ENCODE measurements around the gene BRD1. TPM values are rescaled to one million over a fixed set of nuclear protein-coding genes. Genes with fewer than 3 reads are reported as not detected.
A peak's percentile ranks its signal among the peaks of the same experiment; 100 is the strongest.
"Not testable (repeated sequence)": the region's sequence is repeated elsewhere in the genome, so short reads cannot be mapped to it uniquely, and the experiment has no call there.

Gene BRD1
- total RNA-seq, 2 experiments from 2014 or later = 43.0 to 44.3 TPM

DNA sequence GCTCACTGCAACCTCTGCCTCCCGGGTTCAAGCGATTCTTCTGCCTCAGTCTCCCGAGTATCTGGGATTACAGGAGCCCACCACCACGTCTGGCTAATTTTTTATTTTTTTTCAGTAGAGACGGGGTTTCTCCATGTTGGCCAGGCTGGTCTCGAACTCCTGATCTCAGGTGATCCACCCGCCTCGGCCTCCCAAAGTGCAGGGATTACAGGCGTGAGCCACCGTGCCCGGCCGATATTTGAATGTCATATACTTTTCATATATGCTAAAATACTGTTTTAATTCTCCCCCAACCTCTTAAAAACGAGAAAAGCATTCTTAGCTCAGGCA is 24.9 kb upstream of the BRD1 start:
- DNase-seq; ATAC-seq; H3K9me3 Mint-ChIP-seq (ENCODE audit: insufficient read depth): not testable (repeated sequence)
- Mint-ChIP-seq H3K36me3 (ENCODE audit: low read depth) (peaks cover 13% of the 10 kb centered on the region), H3K27me3 (ENCODE audit: low read depth) (peaks cover 14% of the 10 kb centered on the region), H3K4me3 (peak overlapping the region; percentile 67), H3K4me1 (ENCODE audit: low read depth) (peaks cover 51% of the 10 kb centered on the region), H3K27ac (peak overlapping the region; percentile 74)
- CTCF ChIA-PET = interaction anchor here (1.3 to 1.5 kb wide), 2 partner anchors 13 to 16 kb away, joined by 3 to 5 read pairs; no protein-coding TSS in a partner anchor
- POLR2A ChIA-PET = interaction anchor here (0.7 to 1.6 kb wide), 4 partner anchors 10 to 26 kb away, joined by 3 to 7 read pairs (median 3); no protein-coding TSS in a partner anchor

DNA sequence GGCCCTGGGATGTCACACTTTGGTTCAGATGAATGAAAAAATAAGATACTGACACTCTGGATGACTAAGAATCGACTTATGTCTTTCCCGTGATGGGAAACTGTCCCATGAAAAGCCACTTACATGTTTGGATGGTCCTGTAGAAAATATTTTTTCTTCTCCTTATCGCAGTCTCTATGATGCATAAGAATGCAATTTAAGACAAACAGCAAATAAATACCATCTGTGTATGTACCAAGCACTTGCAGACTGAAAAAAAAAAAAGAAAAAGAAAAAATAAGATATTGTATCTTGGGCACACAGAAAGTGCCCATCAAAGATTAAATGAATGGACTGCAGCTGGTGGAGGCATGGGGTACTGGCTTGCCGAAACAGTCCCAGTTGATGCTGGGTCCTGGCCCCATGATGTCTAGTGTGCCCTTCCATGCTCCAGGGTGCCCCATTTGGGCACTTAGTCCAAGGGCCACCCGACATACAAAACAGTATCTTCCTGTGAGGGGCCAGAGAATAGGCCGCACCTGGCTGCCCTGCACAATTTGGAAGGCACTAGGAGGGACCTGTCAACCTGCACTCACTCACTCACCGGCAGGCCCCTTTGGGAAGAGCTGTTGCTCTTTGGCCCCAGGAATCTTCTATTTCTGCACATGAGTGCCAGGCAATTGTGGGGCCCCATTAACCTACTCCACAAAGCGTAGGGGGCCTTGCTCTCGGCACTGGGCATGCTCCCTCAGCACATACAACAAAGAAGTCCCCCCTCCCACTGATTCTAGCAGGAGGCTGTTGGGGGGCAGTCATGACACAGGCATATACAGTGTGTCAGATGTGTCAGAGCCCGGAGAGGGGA is 23.5 kb upstream of the BRD1 start:
- Mint-ChIP-seq H3K36me3 (ENCODE audit: low read depth) (peaks cover 12% of the 10 kb centered on the region), H3K9me3 (ENCODE audit: insufficient read depth) (no peaks in the 10 kb centered on the region), H3K4me1 (ENCODE audit: low read depth) (peaks cover 46% of the 10 kb centered on the region), H3K27me3 (ENCODE audit: low read depth) (peaks cover 20% of the 10 kb centered on the region), H3K27ac (peak overlapping the region; percentile 32), H3K4me3 (peak overlapping the region; percentile 61)
- POLR2A ChIA-PET = interaction anchor here (1.1 to 1.6 kb wide), 3 partner anchors 8 to 25 kb away, joined by 3 to 7 read pairs (median 3); no protein-coding TSS in a partner anchor
- CTCF ChIA-PET = interaction anchor here (1.0 kb wide), 1 partner anchor 25 kb away, joined by 3 read pairs; no protein-coding TSS in a partner anchor
- DNase-seq = no peak
- no peak for ATAC-seq

DNA sequence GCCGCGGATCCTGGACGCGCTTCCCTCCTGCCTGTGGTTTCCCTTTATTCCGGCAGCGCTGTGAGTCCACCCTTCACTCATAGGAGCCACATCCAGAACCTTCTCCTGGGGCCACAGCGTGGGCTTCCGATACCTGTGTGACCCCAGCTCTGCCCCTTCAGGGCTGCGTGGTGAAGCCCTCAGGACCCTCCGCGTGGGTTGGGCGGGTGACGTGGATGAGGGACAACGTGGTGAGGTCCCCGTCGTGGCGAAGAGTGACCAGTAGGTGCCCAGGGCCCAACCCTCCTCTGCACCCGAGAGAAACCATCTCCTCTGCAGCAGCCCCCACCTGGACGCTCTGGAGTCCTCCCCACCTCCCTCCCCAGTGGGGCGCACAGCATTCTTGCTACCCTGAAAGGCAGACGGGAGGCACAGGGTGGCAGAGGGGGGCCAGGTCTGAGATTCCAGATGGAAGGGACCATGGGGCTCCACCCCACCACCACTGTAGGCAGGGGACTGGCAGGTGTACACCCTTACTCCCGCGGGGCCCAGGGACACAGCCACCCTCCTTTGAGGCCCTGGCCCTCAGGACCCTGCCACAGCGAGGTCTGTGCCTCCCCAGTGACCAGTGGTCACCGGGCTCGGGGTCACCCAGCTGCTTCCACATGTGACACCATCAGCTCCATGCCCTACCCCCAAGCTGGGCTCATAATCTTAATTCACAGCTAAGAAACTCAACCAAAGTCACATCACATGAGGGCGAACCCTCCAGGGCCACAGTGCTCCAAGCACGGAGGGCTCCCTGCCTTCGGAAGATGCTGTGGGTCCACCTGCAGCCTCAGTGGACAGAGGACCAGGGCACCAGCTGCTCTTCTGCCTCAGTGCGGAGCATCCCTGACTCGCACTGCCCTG is 22.6 kb upstream of the BRD1 start:
- peaks cover 36% of the 10 kb centered on the region for H3K4me1 Mint-ChIP-seq (ENCODE audit: low read depth)
- POLR2A ChIA-PET = interaction anchor here (1.1 kb wide), 1 partner anchor 19 kb away, joined by 3 read pairs; no protein-coding TSS in a partner anchor
- CTCF ChIA-PET = interaction anchor here (1.0 kb wide), 1 partner anchor 24 kb away, joined by 3 read pairs; no protein-coding TSS in a partner anchor

DNA sequence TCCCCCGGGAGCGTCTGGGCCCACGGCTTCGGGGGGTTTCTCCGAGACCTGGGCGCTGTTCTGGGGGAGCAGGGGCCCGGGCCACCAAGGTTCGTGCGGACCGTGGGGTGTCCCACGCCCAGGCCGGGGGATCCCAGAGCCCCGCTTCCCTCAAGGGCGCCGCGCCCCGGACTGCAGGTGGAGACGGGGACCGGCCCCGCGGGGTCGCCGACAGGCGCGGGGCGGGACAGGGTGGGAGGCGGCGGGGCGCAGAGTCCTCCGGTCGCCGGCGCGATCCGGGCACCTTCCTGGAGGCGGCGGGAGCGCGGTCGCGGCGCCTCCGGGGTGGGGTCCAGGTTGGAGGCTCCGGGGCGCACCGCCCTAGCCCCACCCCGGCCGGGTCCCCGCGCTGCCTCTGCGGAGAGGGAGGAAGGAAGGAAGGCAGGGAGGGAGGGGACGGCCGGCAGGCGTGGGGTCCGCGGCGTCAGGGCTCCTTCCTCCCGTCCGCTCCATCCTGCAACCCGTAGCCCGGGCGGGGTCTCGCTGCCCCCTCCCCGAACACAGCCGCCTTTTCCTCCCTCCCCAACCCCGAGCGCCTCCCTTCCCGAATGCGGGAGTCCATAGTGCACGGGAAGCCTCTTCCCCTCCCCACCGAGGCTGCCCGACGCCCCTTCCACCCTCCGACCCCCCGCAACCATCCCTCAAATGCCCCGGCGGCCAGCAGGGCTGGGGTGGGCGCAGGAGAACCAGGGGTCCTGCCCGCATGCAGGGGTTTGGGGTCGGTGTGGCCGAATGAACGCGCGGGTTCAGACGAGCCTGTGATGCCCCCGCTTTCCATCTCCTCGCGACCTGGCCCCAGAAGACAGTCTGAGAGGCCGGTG is 21.7 kb upstream of the BRD1 start:
- CTCF ChIA-PET = no interaction called here
- Mint-ChIP-seq H3K4me1 (ENCODE audit: low read depth) (peaks cover 28% of the 10 kb centered on the region), H3K27ac (peak overlapping the region; percentile 20), H3K4me3 (peak overlapping the region; percentile 61), H3K9me3 (ENCODE audit: insufficient read depth) (no peaks in the 10 kb centered on the region), H3K36me3 (ENCODE audit: low read depth) (no peaks in the 10 kb centered on the region), H3K27me3 (ENCODE audit: low read depth) (peaks cover 34% of the 10 kb centered on the region)
- ATAC-seq (peak; percentile 1), DNase-seq (peak; percentile 43)
- POLR2A ChIA-PET = no interaction called here

More for the DNA sequence above, 22.6 kb upstream of the BRD1 start:
- H3K36me3 Mint-ChIP-seq (ENCODE audit: low read depth) = peaks cover 7% of the 10 kb centered on the region
- ATAC-seq = no peak
- peak overlapping the region; percentile 61 for H3K4me3 Mint-ChIP-seq
- DNase-seq = no peak
- H3K9me3 Mint-ChIP-seq (ENCODE audit: insufficient read depth) = no peaks in the 10 kb centered on the region
- peaks cover 26% of the 10 kb centered on the region for H3K27me3 Mint-ChIP-seq (ENCODE audit: low read depth)
- peak overlapping the region; percentile 20 for H3K27ac Mint-ChIP-seq

DNA sequence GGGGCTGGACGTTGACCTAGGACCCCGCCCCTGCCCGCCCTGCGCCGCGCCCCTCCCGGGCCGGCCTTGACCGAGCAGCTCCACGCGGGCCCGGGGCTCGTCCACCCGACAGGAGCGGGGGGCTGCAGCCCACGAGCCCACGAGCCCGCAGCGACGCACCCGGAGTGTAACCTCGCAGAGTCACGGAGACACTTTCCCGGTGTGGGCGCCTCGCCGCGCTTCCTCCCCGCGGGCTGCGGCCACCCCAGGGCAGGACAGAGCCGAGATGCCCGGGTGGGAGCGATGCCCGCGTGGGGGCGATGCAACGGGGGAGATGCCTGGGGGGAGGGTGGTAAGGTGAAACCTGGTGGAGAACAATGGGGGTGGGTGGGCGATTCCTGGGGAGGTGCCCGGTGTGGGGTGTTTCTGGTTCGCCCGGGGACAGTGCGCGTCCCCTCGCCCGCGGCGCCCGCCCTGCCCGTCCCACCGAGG is 21.1 kb upstream of the BRD1 start:
- Mint-ChIP-seq H3K27me3 (ENCODE audit: low read depth) (peaks cover 37% of the 10 kb centered on the region), H3K36me3 (ENCODE audit: low read depth) (no peaks in the 10 kb centered on the region), H3K9me3 (ENCODE audit: insufficient read depth) (no peaks in the 10 kb centered on the region), H3K4me1 (ENCODE audit: low read depth) (peaks cover 28% of the 10 kb centered on the region), H3K27ac (no peak overlapping the region), H3K4me3 (no peak overlapping the region)
- ChIA-PET POLR2A (interaction anchor here (1.2 kb wide), 1 partner anchor 10 kb away, joined by 13 read pairs; no protein-coding TSS in a partner anchor), CTCF (no interaction called here)
- ATAC-seq (no peak), DNase-seq (no peak)

DNA sequence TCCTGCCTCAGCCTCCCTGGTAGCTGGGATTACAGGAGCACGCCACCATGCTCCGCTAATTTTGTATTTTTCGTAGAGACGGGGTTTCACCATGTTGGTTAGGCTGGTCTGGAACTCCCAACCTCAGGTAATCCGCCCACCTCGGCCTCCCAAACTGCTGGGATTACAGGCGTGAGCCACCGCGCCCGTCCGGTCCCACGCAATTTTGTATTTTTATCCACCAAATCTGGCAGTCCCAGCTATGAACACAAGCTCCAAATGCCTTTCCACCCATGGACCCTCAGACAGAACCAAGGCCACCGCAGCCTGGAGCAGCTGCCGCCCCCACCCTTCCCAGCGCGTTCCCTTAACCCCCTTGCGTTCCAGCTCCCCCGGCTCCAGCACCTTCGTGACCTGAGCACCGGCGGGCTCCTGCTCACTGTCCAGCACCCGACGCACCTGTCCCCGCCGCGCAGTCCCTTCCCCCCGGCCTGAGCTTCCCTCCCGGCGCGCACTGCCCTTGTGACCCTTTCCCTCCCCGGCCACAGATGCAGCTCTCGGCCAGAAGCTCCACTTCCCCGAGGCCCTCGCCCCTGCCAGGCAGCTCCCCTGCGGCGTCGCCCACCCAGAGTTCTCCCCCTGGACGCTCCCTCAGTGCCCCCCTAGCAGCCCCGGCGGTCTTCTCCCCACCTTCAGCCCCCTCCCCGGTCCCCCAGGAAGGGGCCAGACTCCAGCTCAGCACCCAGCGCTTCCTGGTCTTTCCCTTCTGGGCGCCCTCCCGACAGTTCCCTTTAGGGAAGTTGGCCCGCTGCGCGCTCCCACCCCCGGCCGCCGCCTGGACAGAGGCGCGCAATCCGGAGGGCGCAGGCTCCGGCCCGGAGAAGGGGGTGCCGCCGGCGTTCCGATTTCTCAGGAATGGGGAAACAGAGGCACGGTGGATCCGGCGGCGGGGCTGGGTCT is 20.3 kb upstream of the BRD1 start:
- Mint-ChIP-seq H3K4me3 (peak overlapping the region; percentile 48), H3K27me3 (ENCODE audit: low read depth) (peaks cover 38% of the 10 kb centered on the region), H3K36me3 (ENCODE audit: low read depth) (no peaks in the 10 kb centered on the region), H3K9me3 (ENCODE audit: insufficient read depth) (no peaks in the 10 kb centered on the region), H3K27ac (no peak overlapping the region), H3K4me1 (ENCODE audit: low read depth) (peaks cover 28% of the 10 kb centered on the region)
- ATAC-seq = no peak
- ChIA-PET POLR2A (interaction anchor here (1.2 kb wide), 1 partner anchor 9 kb away, joined by 13 read pairs; no protein-coding TSS in a partner anchor), CTCF (no interaction called here)
- no peak for DNase-seq

DNA sequence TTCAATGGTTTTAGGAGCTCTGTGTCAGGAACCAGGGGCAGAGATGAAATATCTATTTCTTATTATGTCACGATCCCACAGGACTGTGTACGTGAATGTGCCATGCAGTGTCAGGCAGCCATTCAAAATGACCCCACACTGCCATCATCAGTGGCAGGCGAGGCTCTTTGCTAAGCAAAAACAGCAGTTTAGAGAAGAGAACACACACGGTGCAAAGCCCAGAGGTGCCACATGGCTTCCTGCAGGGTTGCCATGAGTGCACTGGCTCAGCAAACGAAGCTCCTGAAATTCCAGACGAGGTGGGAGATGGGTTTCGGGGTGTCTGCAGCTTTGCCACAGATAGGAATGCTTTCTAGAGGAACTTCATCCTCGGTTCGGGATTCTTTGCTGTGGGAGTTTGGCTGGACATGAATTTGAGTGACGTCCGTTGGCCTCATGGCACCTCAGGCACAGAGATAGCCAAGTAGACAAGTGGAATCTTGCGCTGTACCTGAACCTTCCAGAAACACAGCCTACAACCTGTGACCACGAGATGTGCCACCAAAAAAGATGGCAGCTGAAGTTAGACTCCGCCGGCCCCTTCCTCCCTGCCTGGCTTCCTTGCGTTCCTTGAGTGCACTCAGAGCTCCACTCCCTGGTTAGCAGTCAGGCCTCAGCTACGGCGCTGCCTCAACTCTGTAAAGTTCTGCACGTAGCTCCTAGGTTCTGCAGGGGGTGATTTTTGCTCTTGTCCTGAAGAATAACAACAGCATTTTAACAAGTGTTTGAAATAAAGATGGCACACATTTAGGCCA is 18.2 kb upstream of the BRD1 start:
- ATAC-seq = no peak
- Mint-ChIP-seq H3K4me1 (ENCODE audit: low read depth) (peaks cover 18% of the 10 kb centered on the region), H3K27me3 (ENCODE audit: low read depth) (peaks cover 35% of the 10 kb centered on the region), H3K36me3 (ENCODE audit: low read depth) (no peaks in the 10 kb centered on the region), H3K27ac (no peak overlapping the region), H3K9me3 (ENCODE audit: insufficient read depth) (no peaks in the 10 kb centered on the region), H3K4me3 (no peak overlapping the region)
- POLR2A ChIA-PET = interaction anchor here (1.2 kb wide), 1 partner anchor 17 kb away, joined by 3 read pairs; no protein-coding TSS in a partner anchor
- CTCF ChIA-PET = no interaction called here
- DNase-seq = no peak

DNA sequence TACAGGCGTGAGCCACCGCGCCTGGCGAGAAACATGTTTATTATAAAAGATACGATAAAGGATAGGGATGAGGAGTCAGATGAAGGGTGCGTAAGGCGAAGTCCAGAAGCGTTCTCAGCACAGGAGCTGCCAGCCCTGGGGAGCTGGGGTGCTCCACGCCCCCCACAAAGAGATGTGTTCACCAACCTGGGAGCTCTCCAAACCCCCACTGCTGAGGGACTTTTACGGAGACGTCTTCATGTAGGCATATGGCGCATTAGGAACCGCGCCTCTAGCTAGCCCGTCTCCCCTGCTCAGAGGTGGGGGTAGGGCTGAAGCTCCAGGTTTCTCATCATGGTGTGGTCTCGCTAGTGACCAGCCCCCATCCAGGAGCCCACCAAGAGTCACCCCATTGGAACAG is 17.6 kb upstream of the BRD1 start:
- ChIA-PET CTCF (no interaction called here), POLR2A (interaction anchor here (1.2 kb wide), 1 partner anchor 16 kb away, joined by 3 read pairs; no protein-coding TSS in a partner anchor)
- no peaks in the 10 kb centered on the region for H3K9me3 Mint-ChIP-seq (ENCODE audit: insufficient read depth)
- DNase-seq = no peak
- no peak overlapping the region for H3K4me3 Mint-ChIP-seq
- no peaks in the 10 kb centered on the region for H3K36me3 Mint-ChIP-seq (ENCODE audit: low read depth)
- H3K27ac Mint-ChIP-seq = no peak overlapping the region
- H3K27me3 Mint-ChIP-seq (ENCODE audit: low read depth) = peaks cover 32% of the 10 kb centered on the region
- H3K4me1 Mint-ChIP-seq (ENCODE audit: low read depth) = peaks cover 16% of the 10 kb centered on the region
- ATAC-seq = no peak

DNA sequence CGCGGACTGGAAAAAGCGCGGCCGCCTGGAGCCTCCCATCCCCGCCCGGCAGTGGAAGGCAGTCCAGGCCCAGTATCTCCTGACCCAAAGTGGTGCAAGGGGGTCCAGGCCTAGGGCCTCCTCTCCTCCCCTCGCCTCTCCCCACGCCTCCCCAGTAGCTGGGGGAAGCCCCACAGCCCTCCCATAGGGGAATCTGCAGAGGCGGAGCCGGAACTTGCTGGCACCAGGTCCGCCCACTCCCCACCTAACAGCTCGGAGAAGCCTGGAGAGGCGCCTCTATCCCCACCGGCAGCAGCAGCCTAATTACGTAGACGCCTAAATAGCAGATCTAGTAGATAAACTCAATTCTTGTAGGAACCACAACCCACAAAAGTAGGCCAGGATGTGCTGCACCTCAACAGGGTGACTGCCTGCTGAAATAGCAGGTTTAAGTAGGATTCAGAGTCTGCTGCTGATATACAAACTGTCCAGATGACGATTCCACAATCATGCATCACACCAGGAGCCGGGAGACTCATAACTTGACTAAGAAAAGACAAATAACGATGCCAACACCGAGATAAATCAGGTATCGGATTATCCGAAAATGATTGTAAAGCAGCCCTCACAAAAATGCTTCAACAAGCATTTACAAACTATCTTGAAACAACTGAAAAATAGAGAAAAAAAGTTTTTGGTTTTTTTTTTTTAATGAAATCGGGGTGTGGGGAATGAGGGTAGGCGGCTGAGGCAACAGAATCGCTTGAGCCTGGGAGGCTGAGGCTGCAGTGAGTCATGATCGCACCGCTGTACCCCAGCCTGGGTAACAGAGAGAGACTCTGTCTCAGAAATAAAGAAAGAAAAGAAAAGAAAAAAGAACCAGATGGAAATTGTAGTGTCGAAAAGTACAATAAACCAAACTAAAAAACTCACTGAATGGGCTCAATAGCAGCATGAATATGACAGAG is 11.4 kb upstream of the BRD1 start:
- ATAC-seq (peak; percentile 96), DNase-seq (peak; percentile 91)
- H3K27me3 Mint-ChIP-seq (ENCODE audit: low read depth) = peaks cover 4% of the 10 kb centered on the region
- H3K36me3 Mint-ChIP-seq (ENCODE audit: low read depth) = no peaks in the 10 kb centered on the region
- no peaks in the 10 kb centered on the region for H3K9me3 Mint-ChIP-seq (ENCODE audit: insufficient read depth)
- CTCF ChIA-PET = interaction anchor here (0.6 to 1.7 kb wide), 4 partner anchors 10 to 48 kb away, joined by 3 to 8 read pairs (median 4); no protein-coding TSS in a partner anchor
- peak overlapping the region; percentile 59 for H3K4me3 Mint-ChIP-seq
- POLR2A ChIA-PET = interaction anchor here (0.6 to 4.9 kb wide), 6 partner anchors 9 to 86 kb away, joined by 3 to 50 read pairs (median 8); partner anchors contain the start of gene BRD1
- peaks cover 36% of the 10 kb centered on the region for H3K4me1 Mint-ChIP-seq (ENCODE audit: low read depth)
- H3K27ac Mint-ChIP-seq = peak overlapping the region; percentile 91

All from activated CD8-positive, alpha-beta T cell treated with anti-CD3 and anti-CD28 coated beads, Interleukin-2, amount 10 ng/mL, durations not matched to agents 7 days and 5 days (primary cell).